Nephron (organoid): Measurements from ENCODE around the gene CDK5.

Experiments used
- H3K27ac Mint-ChIP-seq, 3 experiments: 2 replicates each; pipeline ENCODE4 v1.8.0; 2020; ENCODE audit warnings: mixed read lengths in 3 of 3, mild to moderate bottlenecking in 2 of 3, moderate library complexity in 1 of 3
- H3K27me3 Mint-ChIP-seq: 2 replicates; pipeline ENCODE4 v1.8.0; 2021; ENCODE audit warnings: low read depth, mild to moderate bottlenecking, moderate library complexity, mixed read lengths
- H3K36me3 Mint-ChIP-seq: 2 replicates; pipeline ENCODE4 v1.8.0; 2020; ENCODE audit warnings: low read depth, mixed read lengths
- H3K4me1 Mint-ChIP-seq: 2 replicates; pipeline ENCODE4 v1.8.0; 2020; ENCODE audit warnings: mixed read lengths
- H3K4me3 Mint-ChIP-seq, 3 experiments: 2 replicates each; pipeline ENCODE4 v1.8.0; 2020; ENCODE audit warnings: mild to moderate bottlenecking in 3 of 3, mixed read lengths in 3 of 3, moderate library complexity in 2 of 3
- H3K9me3 Mint-ChIP-seq: 2 replicates; pipeline ENCODE4 v1.8.0; 2020; ENCODE audit warnings: mixed read lengths
- TF ChIP-seq, protein P1 (sequence below), 3 experiments: fragments of 200-600 bp; sonication (generic); IDR thresholded peaks; one replicate each; pipeline ENCODE4 v1.5.0; 2021; ENCODE audit warnings: antibody characterized with exemption in 3 of 3; ENCODE audit not compliant: unreplicated experiment in 3 of 3

Gene CDK5

DNA sequence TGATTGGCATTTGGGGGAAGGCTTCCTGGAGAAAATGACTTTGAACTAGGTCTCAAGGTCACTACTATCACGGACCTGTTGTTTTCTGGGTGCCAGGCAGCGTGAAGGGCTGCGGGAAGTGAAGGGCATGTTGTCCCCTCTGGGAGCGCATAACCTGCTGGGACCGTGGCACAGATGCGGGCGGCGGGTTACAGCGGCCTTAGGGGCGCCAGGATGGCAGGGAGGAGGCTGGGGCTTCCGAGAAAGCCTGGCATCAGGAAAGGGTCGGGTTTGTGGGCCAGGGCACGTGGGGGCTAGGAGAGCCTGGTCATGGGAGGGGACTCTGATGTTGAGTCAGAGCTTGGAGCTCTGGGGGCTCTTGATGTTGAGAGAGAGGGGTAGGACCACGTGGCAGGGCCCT is 7.8 kb upstream of the CDK5 start:
- Mint-ChIP-seq H3K36me3 (peaks cover 22% of the 10 kb centered on the region), H3K27me3 (no peaks in the 10 kb centered on the region), H3K4me1 (peaks cover 30% of the 10 kb centered on the region), H3K27ac (no peak overlapping the region), H3K9me3 (no peaks in the 10 kb centered on the region), H3K4me3 (no peak overlapping the region)
- TF ChIP-seq, protein P1, sequence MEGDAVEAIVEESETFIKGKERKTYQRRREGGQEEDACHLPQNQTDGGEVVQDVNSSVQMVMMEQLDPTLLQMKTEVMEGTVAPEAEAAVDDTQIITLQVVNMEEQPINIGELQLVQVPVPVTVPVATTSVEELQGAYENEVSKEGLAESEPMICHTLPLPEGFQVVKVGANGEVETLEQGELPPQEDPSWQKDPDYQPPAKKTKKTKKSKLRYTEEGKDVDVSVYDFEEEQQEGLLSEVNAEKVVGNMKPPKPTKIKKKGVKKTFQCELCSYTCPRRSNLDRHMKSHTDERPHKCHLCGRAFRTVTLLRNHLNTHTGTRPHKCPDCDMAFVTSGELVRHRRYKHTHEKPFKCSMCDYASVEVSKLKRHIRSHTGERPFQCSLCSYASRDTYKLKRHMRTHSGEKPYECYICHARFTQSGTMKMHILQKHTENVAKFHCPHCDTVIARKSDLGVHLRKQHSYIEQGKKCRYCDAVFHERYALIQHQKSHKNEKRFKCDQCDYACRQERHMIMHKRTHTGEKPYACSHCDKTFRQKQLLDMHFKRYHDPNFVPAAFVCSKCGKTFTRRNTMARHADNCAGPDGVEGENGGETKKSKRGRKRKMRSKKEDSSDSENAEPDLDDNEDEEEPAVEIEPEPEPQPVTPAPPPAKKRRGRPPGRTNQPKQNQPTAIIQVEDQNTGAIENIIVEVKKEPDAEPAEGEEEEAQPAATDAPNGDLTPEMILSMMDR (IDR thresholded peaks at IDR 0.05; ENCODE audit: unreplicated experiment in 3 of 3), result no peak

DNA sequence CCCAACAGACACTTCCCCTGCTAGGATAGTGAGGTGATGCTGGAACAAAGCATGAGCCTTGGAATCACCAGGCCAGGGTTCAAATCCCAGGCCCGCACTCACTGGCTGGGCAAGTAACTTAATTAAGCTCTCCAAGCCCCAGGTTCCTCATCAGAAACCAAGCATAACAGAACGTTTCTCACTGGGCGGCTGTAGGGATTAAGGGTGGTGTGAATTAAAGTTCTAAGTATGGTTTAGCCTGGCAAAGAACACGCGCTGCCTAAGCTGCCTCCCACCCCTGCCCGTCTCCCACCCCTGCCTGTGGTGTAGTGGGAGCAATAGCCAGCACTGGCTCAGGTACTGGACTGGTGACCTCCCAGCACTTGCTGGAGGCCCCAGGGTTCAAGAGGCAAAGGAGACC is 7.3 kb upstream of the CDK5 start:
- TF ChIP-seq, protein P1 (IDR thresholded peaks at IDR 0.05; ENCODE audit: unreplicated experiment in 3 of 3), result no peak
- Mint-ChIP-seq H3K4me1 (peaks cover 30% of the 10 kb centered on the region), H3K4me3 (no peak overlapping the region), H3K27me3 (no peaks in the 10 kb centered on the region), H3K9me3 (no peaks in the 10 kb centered on the region), H3K36me3 (peaks cover 22% of the 10 kb centered on the region), H3K27ac (no peak overlapping the region)

DNA sequence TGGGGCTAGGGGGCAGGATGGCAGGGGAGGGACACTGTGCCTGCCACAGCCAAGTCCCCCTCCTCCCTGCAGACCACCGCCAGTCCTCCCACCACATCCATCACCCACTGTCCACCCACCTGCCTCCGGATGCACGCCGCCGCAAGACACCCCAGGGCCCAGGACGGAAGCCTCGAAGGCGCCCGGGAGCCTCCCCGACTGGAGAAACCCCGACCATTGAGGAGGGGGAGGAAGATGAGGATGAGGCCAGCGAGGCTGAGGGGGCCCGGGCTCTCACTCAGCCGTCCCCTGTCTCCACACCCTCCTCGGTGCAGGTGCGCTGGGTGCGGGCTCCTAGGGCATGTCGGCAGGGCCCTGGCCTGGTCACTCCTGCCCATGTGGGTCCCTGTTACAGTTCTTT is 6.8 kb upstream of the CDK5 start:
- no peaks in the 10 kb centered on the region for H3K27me3 Mint-ChIP-seq
- peaks cover 22% of the 10 kb centered on the region for H3K36me3 Mint-ChIP-seq
- TF ChIP-seq, protein P1 (IDR thresholded peaks at IDR 0.05; ENCODE audit: unreplicated experiment in 3 of 3), result no peak
- H3K4me1 Mint-ChIP-seq, result peaks cover 30% of the 10 kb centered on the region
- no peaks in the 10 kb centered on the region for H3K9me3 Mint-ChIP-seq
- H3K4me3 Mint-ChIP-seq, result no peak overlapping the region
- H3K27ac Mint-ChIP-seq, result no peak overlapping the region

DNA sequence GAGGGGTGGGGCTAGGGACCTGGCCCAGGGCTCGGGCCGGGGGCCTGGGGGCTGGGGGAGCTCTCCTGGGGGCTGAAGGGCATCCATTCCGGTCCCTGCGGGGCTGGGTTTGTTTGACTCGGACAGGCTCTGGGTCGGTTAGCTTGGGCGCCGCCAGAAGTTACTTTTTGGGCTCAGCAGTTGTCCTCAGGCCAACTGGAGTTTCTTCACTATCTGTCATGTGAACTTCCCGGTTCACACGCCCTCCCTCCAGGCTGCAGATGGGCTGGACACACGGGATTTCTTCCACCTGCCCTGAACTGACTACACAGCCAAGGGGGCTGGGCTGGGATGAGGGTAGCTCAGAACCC is 5.5 kb upstream of the CDK5 start:
- no peaks in the 10 kb centered on the region for H3K9me3 Mint-ChIP-seq
- peaks cover 38% of the 10 kb centered on the region for H3K4me1 Mint-ChIP-seq
- peak overlapping the region in 2 of 3 experiments; percentile 8 to 74 for H3K27ac Mint-ChIP-seq
- peak overlapping the region; percentile 63 to 74 (median 69) for H3K4me3 Mint-ChIP-seq
- H3K36me3 Mint-ChIP-seq, result peaks cover 15% of the 10 kb centered on the region
- TF ChIP-seq, protein P1 (IDR thresholded peaks at IDR 0.05; ENCODE audit: unreplicated experiment in 3 of 3), result no peak
- H3K27me3 Mint-ChIP-seq, result no peaks in the 10 kb centered on the region

DNA sequence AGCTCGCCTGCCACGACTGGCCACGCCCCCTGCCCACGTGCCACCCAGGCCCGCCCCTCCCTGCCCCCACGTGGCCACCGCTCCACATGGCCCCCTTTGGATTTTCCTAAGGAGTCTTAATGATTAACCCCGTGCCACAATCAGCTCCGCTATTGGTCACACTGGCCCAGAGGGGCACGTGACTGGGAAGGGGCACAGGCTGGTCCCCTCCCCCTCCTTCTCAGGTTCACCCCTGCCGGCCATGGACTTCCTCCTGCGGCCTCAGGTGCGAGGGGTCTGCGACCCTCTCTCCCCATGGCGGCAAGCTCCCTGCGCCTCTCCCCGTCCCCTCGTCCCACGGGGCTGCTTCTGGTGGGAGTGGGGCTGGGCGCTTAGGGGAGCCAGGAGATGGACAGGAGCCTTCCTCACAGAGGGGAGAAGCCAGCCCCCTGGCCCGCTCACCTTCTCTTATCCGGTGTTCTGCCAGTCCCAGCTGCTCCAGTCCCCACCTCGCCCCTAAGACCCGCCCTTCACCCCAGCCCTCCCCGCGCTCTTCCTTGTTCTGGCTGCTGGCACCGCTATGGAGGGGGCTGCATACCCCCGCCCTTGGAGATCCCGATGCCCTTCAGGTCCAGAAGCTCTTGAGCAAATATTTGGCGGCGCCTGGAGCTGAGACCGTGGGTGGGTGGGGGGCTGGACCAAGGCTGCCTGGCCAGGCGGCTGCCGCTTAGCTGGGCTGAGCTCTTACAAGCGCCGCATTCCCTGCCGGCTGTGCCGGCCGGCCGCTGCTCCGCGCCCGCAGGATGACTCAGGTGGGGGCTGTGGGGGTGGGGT is 4.9 kb upstream of the CDK5 start:
- Mint-ChIP-seq H3K27me3 (no peaks in the 10 kb centered on the region), H3K27ac (peak overlapping the region in 1 of 3 experiments; percentile 74), H3K4me1 (peaks cover 33% of the 10 kb centered on the region), H3K4me3 (peak overlapping the region; percentile 30 to 95 (median 47)), H3K36me3 (peaks cover 10% of the 10 kb centered on the region), H3K9me3 (no peaks in the 10 kb centered on the region)
- TF ChIP-seq, protein P1 (IDR thresholded peaks at IDR 0.05; ENCODE audit: unreplicated experiment in 3 of 3), result no peak

DNA sequence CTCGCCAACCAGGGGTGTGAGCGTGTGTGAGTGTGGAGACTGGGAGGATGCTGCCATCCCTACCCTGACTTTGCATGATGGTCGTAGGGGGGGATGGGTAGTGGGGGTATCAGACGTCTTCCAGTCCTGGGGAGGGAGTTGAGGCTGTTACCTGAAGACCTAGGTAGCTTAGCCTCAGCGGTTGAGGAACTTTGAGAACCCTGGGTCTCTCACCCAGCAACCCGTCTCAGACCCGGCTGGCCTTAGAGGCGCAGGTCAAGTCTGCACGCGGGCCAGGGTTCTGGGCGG is 4.4 kb upstream of the CDK5 start:
- TF ChIP-seq, protein P1 (IDR thresholded peaks at IDR 0.05; ENCODE audit: unreplicated experiment in 3 of 3), result no peak
- Mint-ChIP-seq H3K27me3 (peaks cover 5% of the 10 kb centered on the region), H3K9me3 (no peaks in the 10 kb centered on the region), H3K4me3 (peak overlapping the region; percentile 92 to 95 (median 94)), H3K36me3 (peaks cover 10% of the 10 kb centered on the region), H3K4me1 (peaks cover 36% of the 10 kb centered on the region), H3K27ac (peak overlapping the region in 2 of 3 experiments; percentile 76 to 82)
